Osteoblast (primary cell): ENCODE data around the gene HPCA. TPM values are rescaled to one million over a fixed set of nuclear protein-coding genes. Genes with fewer than 3 reads are reported as not detected.
A peak's percentile ranks its signal among the peaks of the same experiment; 100 is the strongest.

ENCODE experiments used
- DNase-seq: peaks from one replicate; pipeline ENCODE4 v3.0.0; 2011; ENCODE audit warnings: low spot score, mixed read lengths; ENCODE audit not compliant: insufficient read length; ENCODE audit errors: missing footprints
- H2AFZ ChIP-seq: 2 replicates; pipeline ENCODE4 v1.6.0; 2011; ENCODE audit warnings: mild to moderate bottlenecking, low read length
- H3K27ac ChIP-seq: 2 replicates; pipeline ENCODE4 v1.5.1; 2011; ENCODE audit warnings: mild to moderate bottlenecking, low read depth, low read length, moderate library complexity
- H3K27me3 ChIP-seq: 2 replicates; pipeline ENCODE4 v1.6.0; 2012; ENCODE audit warnings: mild to moderate bottlenecking, control low read depth, inconsistent platforms, low read length, moderate library complexity; ENCODE audit not compliant: insufficient read depth
- H3K36me3 ChIP-seq: 2 replicates; pipeline ENCODE4 v1.5.1; 2011; ENCODE audit warnings: mild to moderate bottlenecking, low read length, control low read depth, moderate library complexity; ENCODE audit not compliant: insufficient read depth
- H3K4me1 ChIP-seq: 2 replicates; pipeline ENCODE4 v1.5.1; 2011; ENCODE audit warnings: mild to moderate bottlenecking, low read length, control low read depth, moderate library complexity; ENCODE audit not compliant: insufficient read depth
- H3K4me2 ChIP-seq: 2 replicates; pipeline ENCODE4 v1.6.0; 2011; ENCODE audit warnings: mild to moderate bottlenecking, low read length; ENCODE audit not compliant: insufficient read depth
- H3K4me3 ChIP-seq: fragments of 200-600 bp; sonication (generic); 3 replicates; pipeline ENCODE4 v1.5.1; 2012; ENCODE audit warnings: mild to moderate bottlenecking, low read length, inconsistent platforms; ENCODE audit not compliant: insufficient read depth
- H3K79me2 ChIP-seq: 2 replicates; pipeline ENCODE4 v1.6.0; 2012; ENCODE audit warnings: mild to moderate bottlenecking, low read length, control low read depth, inconsistent platforms; ENCODE audit not compliant: insufficient read depth
- H3K9me3 ChIP-seq: 2 replicates; pipeline ENCODE4 v1.5.1; 2011; ENCODE audit warnings: low read depth, low read length, control low read depth
- H4K20me1 ChIP-seq: 2 replicates; pipeline ENCODE4 v1.6.0; 2012; ENCODE audit warnings: mild to moderate bottlenecking, low read length, control low read depth; ENCODE audit not compliant: insufficient read depth
- CTCF ChIP-seq: IDR thresholded peaks from 2 replicates; pipeline ENCODE4 v1.5.1; 2011; ENCODE audit warnings: mild to moderate bottlenecking, low read depth, low read length, moderate library complexity; ENCODE audit errors: extremely low read depth
- total RNA-seq: library from RNA; depleted of rRNA; stranded (reverse); fragments of >200 nt; gene quantifications from 2 replicates; pipeline ENCODE4 v1.2.3, GENCODE V29; 2012

HPCA gene
- total RNA-seq, 1 donor, result not detected

- DNase-seq, result peak; percentile 67
- no peak overlapping the region for H2AFZ ChIP-seq
Observed at GRCh38 chr1:32894019-32894600, 7.8 kb downstream of the HPCA start.

GRCh38 chr1:32894681-32895080 is 8.4 kb downstream of the HPCA start:
- DNase-seq, result peak; percentile 63
- no peak overlapping the region for H3K4me2 ChIP-seq
- no peaks in the 10 kb centered on the region for H3K79me2 ChIP-seq
- no peak overlapping the region for H3K27ac ChIP-seq
- H3K27me3 ChIP-seq, result peaks cover 13% of the 10 kb centered on the region
- no peaks in the 10 kb centered on the region for H3K9me3 ChIP-seq
- H3K36me3 ChIP-seq, result no peaks in the 10 kb centered on the region
- no peaks in the 10 kb centered on the region for H3K4me1 ChIP-seq
- TF ChIP-seq CTCF, result no peak
- H3K4me3 ChIP-seq, result no peak overlapping the region
- H2AFZ ChIP-seq, result no peak overlapping the region
- H4K20me1 ChIP-seq, result no peaks in the 10 kb centered on the region

More at GRCh38 chr1:32894019-32894600, 7.8 kb downstream of the HPCA start:
- H3K4me2 ChIP-seq, result no peak overlapping the region
- no peak overlapping the region for H3K4me3 ChIP-seq
- H3K36me3 ChIP-seq, result no peaks in the 10 kb centered on the region
- H3K4me1 ChIP-seq, result no peaks in the 10 kb centered on the region
- no peak for TF ChIP-seq CTCF
- H4K20me1 ChIP-seq, result no peaks in the 10 kb centered on the region
- peaks cover 13% of the 10 kb centered on the region for H3K27me3 ChIP-seq
- no peak overlapping the region for H3K27ac ChIP-seq
- H3K79me2 ChIP-seq, result no peaks in the 10 kb centered on the region
- H3K9me3 ChIP-seq, result no peaks in the 10 kb centered on the region

GRCh38 chr1:32895325-32896215 is 9.3 kb downstream of the HPCA start:
- Histone ChIP-seq H3K79me2 (no peaks in the 10 kb centered on the region), H3K4me1 (peaks cover under 1% of the 10 kb centered on the region), H4K20me1 (no peaks in the 10 kb centered on the region), H3K9me3 (no peaks in the 10 kb centered on the region), H3K4me2 (no peak overlapping the region), H2AFZ (no peak overlapping the region), H3K27ac (no peak overlapping the region), H3K36me3 (no peaks in the 10 kb centered on the region), H3K4me3 (no peak overlapping the region), H3K27me3 (peaks cover 13% of the 10 kb centered on the region)
- DNase-seq, result peak; percentile 76
- no peak for TF ChIP-seq CTCF

GRCh38 chr1:32896451-32896850 is 10.2 kb downstream of the HPCA start:
- Histone ChIP-seq H2AFZ (no peak overlapping the region), H3K79me2 (no peaks in the 10 kb centered on the region), H4K20me1 (no peaks in the 10 kb centered on the region), H3K27me3 (peaks cover 13% of the 10 kb centered on the region), H3K4me1 (peaks cover 5% of the 10 kb centered on the region), H3K4me2 (no peak overlapping the region), H3K27ac (no peak overlapping the region), H3K9me3 (no peaks in the 10 kb centered on the region), H3K36me3 (no peaks in the 10 kb centered on the region), H3K4me3 (no peak overlapping the region)
- peak; percentile 69 for DNase-seq
- TF ChIP-seq CTCF, result no peak
